Right lobe of liver (tissue), 4 donors: Measurements from ENCODE around the gene DUSP15.

Experiments
- CTCF ChIP-seq, 4 donors: fragments of 200-600 bp in 3 of 4; fragments of 450-650 bp in 1 of 4; IDR thresholded peaks; one replicate each; pipeline versions ENCODE4 v1.5.1 to v1.8.0; 2016 to 2022; ENCODE audit warnings: antibody characterized with exemption in 4 of 4, mild to moderate bottlenecking in 2 of 4
- POLR2A ChIP-seq: fragments of 450-650 bp; IDR thresholded peaks from one replicate; pipeline ENCODE4 v1.6.1; 2017; ENCODE audit warnings: antibody characterized with exemption, mild to moderate bottlenecking
- donor health status: DM: no; HTN: no; CAD: no.
- donor health status: DM: no; HTN: no; CAD: no.
- donor health status: DM: no; HTN: yes; CAD: no.

DNA sequence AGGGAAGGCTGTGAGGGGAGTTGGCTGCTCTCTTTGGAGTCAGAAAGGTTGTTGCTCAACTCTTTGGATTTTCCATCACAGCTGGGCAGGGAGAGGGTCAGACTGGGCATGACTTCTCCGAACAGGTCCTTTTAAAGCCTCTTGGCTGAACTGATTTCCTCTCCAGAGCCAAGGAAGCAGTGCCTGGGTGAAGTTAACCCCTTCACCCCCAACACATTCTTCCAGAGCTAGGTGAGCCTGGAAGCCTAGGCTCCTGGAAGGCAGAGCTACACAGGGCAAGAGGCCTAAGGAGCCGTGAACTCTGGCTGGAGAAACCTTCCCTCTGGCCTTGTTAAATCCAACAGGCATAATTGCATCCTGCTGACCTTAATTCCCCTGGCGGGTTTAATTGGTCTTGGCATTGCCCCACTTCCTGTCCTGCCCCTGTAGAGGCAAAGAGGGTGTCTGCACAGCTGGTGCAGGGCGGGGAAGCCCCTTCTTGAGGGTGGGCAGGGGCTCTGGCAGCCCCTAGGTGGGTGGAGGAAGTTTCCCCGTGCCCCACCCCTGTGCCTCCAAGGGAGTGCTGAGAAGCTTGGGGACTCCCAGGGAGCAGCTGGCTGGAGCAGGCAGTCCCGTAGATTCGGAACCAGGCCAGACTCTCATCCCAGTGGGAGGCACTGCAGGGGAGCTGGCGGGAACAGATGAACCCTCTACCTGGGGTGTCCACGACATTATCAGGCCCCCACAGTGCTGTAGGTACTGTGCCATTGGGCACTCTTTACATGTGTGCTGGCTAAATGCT is 54.7 kb downstream of the DUSP15 start:
- TF ChIP-seq CTCF (IDR thresholded peaks at IDR 0.05) (no peak), POLR2A (no peak)
